Ovary (tissue), 3 donors: Measurements from ENCODE around the gene PRDM16.

ENCODE experiments used
- EP300 ChIP-seq: sonication (generic); formaldehyde crosslinking; IDR thresholded peaks from one replicate; pipeline ENCODE4 v1.6.1; 2017; ENCODE audit warnings: antibody characterized with exemption
- POLR2A ChIP-seq: fragments of 450-650 bp; IDR thresholded peaks from one replicate; pipeline ENCODE4 v1.6.1; 2017; ENCODE audit warnings: antibody characterized with exemption, mild to moderate bottlenecking, moderate library complexity
- TF ChIP-seq, protein P1 (sequence below), 3 donors: fragments of 450-650 bp in 2 of 3; fragments of 200-600 bp in 1 of 3; IDR thresholded peaks; one replicate each; pipeline versions ENCODE4 v1.5.1 to v1.8.0; 2016 to 2022; ENCODE audit warnings: antibody characterized with exemption in 3 of 3, mild to moderate bottlenecking in 1 of 3
- donor health status: DM: no; HTN: no; CAD: no.

- TF ChIP-seq POLR2A (no peak), EP300 (no peak)
- TF ChIP-seq, protein P1, sequence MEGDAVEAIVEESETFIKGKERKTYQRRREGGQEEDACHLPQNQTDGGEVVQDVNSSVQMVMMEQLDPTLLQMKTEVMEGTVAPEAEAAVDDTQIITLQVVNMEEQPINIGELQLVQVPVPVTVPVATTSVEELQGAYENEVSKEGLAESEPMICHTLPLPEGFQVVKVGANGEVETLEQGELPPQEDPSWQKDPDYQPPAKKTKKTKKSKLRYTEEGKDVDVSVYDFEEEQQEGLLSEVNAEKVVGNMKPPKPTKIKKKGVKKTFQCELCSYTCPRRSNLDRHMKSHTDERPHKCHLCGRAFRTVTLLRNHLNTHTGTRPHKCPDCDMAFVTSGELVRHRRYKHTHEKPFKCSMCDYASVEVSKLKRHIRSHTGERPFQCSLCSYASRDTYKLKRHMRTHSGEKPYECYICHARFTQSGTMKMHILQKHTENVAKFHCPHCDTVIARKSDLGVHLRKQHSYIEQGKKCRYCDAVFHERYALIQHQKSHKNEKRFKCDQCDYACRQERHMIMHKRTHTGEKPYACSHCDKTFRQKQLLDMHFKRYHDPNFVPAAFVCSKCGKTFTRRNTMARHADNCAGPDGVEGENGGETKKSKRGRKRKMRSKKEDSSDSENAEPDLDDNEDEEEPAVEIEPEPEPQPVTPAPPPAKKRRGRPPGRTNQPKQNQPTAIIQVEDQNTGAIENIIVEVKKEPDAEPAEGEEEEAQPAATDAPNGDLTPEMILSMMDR (IDR thresholded peaks at IDR 0.05): no peak
These were observed 15.0 kb upstream of the PRDM16 start for GRCh38 chr1:3053986-3054385.
